ENCODE measurements around the gene PTPRC.

GRCh38 chr1:198620951-198621824, 17.7 kb upstream of the PTPRC start:
- no peak for TF ChIP-seq CTCF (IDR thresholded peaks at IDR 0.05)
- TF ChIP-seq, protein P1, sequence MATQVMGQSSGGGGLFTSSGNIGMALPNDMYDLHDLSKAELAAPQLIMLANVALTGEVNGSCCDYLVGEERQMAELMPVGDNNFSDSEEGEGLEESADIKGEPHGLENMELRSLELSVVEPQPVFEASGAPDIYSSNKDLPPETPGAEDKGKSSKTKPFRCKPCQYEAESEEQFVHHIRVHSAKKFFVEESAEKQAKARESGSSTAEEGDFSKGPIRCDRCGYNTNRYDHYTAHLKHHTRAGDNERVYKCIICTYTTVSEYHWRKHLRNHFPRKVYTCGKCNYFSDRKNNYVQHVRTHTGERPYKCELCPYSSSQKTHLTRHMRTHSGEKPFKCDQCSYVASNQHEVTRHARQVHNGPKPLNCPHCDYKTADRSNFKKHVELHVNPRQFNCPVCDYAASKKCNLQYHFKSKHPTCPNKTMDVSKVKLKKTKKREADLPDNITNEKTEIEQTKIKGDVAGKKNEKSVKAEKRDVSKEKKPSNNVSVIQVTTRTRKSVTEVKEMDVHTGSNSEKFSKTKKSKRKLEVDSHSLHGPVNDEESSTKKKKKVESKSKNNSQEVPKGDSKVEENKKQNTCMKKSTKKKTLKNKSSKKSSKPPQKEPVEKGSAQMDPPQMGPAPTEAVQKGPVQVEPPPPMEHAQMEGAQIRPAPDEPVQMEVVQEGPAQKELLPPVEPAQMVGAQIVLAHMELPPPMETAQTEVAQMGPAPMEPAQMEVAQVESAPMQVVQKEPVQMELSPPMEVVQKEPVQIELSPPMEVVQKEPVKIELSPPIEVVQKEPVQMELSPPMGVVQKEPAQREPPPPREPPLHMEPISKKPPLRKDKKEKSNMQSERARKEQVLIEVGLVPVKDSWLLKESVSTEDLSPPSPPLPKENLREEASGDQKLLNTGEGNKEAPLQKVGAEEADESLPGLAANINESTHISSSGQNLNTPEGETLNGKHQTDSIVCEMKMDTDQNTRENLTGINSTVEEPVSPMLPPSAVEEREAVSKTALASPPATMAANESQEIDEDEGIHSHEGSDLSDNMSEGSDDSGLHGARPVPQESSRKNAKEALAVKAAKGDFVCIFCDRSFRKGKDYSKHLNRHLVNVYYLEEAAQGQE (IDR thresholded peaks at IDR 0.05; ENCODE audit: insufficient read depth in 1 of 2, low read depth in 2 of 2, low read length in 1 of 2) = no peak
